SK-N-SH treated with all-trans-retinoic acid at 6 μM for 48 hours (cell line): ENCODE measurements around the gene RNF121.

Experiments used
- ATAC-seq: fragments of 200-7000 bp; cut with Tn5 transposase; 3 replicates; pipeline ENCODE4 v1.9.1; 2020; ENCODE audit warnings: mild to moderate bottlenecking, moderate library complexity
- ARNTL ChIP-seq: fragments of 450-650 bp; formaldehyde crosslinking; IDR thresholded peaks from 2 replicates; pipeline ENCODE4 v1.5.0; 2020; ENCODE audit warnings: low read depth, mild to moderate bottlenecking, moderate library complexity, borderline replicate concordance
- CSDC2 ChIP-seq: fragments of 250-450 bp; sonication (Bioruptor Pico); IDR thresholded peaks from 2 replicates; pipeline ENCODE4 v1.5.0; 2020; ENCODE audit warnings: mild to moderate bottlenecking, moderate library complexity
- ESRRG ChIP-seq: fragments of 250-450 bp; sonication (Bioruptor Pico); IDR thresholded peaks from 2 replicates; pipeline ENCODE4 v1.6.1; 2021; ENCODE audit warnings: mild to moderate bottlenecking
- GLIS3 ChIP-seq: fragments of 250-450 bp; sonication (Bioruptor Pico); IDR thresholded peaks from 2 replicates; pipeline ENCODE4 v1.5.0; 2020; ENCODE audit warnings: mild to moderate bottlenecking, moderate library complexity
- ISL1 ChIP-seq: fragments of 250-450 bp; sonication (Bioruptor Pico); IDR thresholded peaks from 2 replicates; pipeline ENCODE4 v2.1.2; 2022; ENCODE audit warnings: mild to moderate bottlenecking, moderate library complexity
- OSR1 ChIP-seq: fragments of 250-450 bp; sonication (Bioruptor Pico); IDR thresholded peaks from 2 replicates; pipeline ENCODE4 v1.8.0; 2022; ENCODE audit warnings: moderate library complexity, mild to moderate bottlenecking, inconsistent platforms
- PPARA ChIP-seq: fragments of 250-450 bp; sonication (Bioruptor Pico); IDR thresholded peaks from 2 replicates; pipeline ENCODE4 v1.5.0; 2020; ENCODE audit warnings: mild to moderate bottlenecking, borderline replicate concordance
- RARB ChIP-seq: fragments of 250-450 bp; sonication (Bioruptor Pico); IDR thresholded peaks from 2 replicates; pipeline ENCODE4 v1.8.0; 2021; ENCODE audit warnings: mild to moderate bottlenecking, moderate library complexity
- SNAI2 ChIP-seq: fragments of 250-450 bp; sonication (Bioruptor Pico); IDR thresholded peaks from 2 replicates; pipeline ENCODE4 v1.5.0; 2020; ENCODE audit warnings: mild to moderate bottlenecking, moderate library complexity
- TOX ChIP-seq: fragments of 250-450 bp; sonication (Bioruptor Pico); IDR thresholded peaks from 2 replicates; pipeline ENCODE4 v1.8.0; 2021; ENCODE audit warnings: mild to moderate bottlenecking, moderate library complexity, borderline replicate concordance
- ZC3H10 ChIP-seq: fragments of 250-450 bp; sonication (Bioruptor Pico); IDR thresholded peaks from 2 replicates; pipeline ENCODE4 v1.5.1; 2021; ENCODE audit warnings: mild to moderate bottlenecking, moderate library complexity
- ZFP3 ChIP-seq: fragments of 250-450 bp; sonication (Bioruptor Pico); IDR thresholded peaks from 2 replicates; pipeline ENCODE4 v1.5.0; 2020; ENCODE audit warnings: mild to moderate bottlenecking, moderate library complexity
- ZNF70 ChIP-seq: fragments of 450-650 bp; formaldehyde crosslinking; IDR thresholded peaks from 2 replicates; pipeline ENCODE4 v1.5.0; 2020; ENCODE audit warnings: mild to moderate bottlenecking, moderate library complexity
- TF ChIP-seq, protein P1 (sequence below): fragments of 250-450 bp; sonication (Bioruptor Pico); IDR thresholded peaks from 2 replicates; pipeline ENCODE4 v1.8.0; 2020; ENCODE audit warnings: mild to moderate bottlenecking, moderate library complexity, borderline replicate concordance
- TF ChIP-seq, protein P2 (sequence below): fragments of 250-450 bp; sonication (Bioruptor Pico); IDR thresholded peaks from 2 replicates; pipeline ENCODE4 v1.8.0; 2021; ENCODE audit warnings: low read depth, mild to moderate bottlenecking, moderate library complexity, borderline replicate concordance
- TF ChIP-seq, protein P3 (sequence below): fragments of 250-450 bp; sonication (Bioruptor Pico); IDR thresholded peaks from 2 replicates; pipeline ENCODE4 v1.5.1; 2020; ENCODE audit warnings: low read depth, mild to moderate bottlenecking, moderate library complexity
- TF ChIP-seq, protein P4 (sequence below): fragments of 250-450 bp; sonication (Bioruptor Pico); IDR thresholded peaks from 2 replicates; pipeline ENCODE4 v1.5.1; 2021; ENCODE audit warnings: mild to moderate bottlenecking, moderate library complexity
- TF ChIP-seq, protein P5 (sequence below): fragments of 250-450 bp; sonication (Bioruptor Pico); IDR thresholded peaks from 2 replicates; pipeline ENCODE4 v1.5.0; 2020; ENCODE audit warnings: mild to moderate bottlenecking, moderate library complexity

Gene RNF121

DNA sequence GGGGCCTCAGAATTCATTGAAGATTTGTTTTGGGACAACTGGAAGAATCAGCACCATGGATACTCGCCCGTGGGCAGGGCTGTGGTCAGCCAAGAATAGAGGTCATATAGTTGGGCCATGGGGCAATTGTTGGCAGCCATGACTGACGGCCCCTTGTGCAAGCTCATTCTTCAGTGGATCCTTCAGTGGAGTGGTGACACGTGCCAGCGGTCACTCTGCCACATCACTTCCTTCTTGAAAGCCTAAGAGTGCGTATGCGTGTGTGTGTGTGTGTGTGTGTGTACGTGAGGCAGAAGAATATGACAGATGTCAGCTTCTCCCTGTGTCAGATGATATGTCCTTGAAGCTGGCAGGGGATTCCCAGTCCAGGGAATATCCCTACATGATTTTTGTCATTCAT lies 68.1 kb downstream of the RNF121 start:
- no peak for TF ChIP-seq ZFP3 (CRISPR knock-in tag)
- no peak for TF ChIP-seq SNAI2 (CRISPR knock-in tag)
- no peak for TF ChIP-seq ISL1 (CRISPR knock-in tag)
- TF ChIP-seq PPARA (CRISPR knock-in tag), result no peak
- TF ChIP-seq, protein P1, sequence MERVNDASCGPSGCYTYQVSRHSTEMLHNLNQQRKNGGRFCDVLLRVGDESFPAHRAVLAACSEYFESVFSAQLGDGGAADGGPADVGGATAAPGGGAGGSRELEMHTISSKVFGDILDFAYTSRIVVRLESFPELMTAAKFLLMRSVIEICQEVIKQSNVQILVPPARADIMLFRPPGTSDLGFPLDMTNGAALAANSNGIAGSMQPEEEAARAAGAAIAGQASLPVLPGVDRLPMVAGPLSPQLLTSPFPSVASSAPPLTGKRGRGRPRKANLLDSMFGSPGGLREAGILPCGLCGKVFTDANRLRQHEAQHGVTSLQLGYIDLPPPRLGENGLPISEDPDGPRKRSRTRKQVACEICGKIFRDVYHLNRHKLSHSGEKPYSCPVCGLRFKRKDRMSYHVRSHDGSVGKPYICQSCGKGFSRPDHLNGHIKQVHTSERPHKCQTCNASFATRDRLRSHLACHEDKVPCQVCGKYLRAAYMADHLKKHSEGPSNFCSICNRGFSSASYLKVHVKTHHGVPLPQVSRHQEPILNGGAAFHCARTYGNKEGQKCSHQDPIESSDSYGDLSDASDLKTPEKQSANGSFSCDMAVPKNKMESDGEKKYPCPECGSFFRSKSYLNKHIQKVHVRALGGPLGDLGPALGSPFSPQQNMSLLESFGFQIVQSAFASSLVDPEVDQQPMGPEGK, result no peak
- no peak for TF ChIP-seq GLIS3
- TF ChIP-seq OSR1 (CRISPR knock-in tag), result no peak
- TF ChIP-seq, protein P2, sequence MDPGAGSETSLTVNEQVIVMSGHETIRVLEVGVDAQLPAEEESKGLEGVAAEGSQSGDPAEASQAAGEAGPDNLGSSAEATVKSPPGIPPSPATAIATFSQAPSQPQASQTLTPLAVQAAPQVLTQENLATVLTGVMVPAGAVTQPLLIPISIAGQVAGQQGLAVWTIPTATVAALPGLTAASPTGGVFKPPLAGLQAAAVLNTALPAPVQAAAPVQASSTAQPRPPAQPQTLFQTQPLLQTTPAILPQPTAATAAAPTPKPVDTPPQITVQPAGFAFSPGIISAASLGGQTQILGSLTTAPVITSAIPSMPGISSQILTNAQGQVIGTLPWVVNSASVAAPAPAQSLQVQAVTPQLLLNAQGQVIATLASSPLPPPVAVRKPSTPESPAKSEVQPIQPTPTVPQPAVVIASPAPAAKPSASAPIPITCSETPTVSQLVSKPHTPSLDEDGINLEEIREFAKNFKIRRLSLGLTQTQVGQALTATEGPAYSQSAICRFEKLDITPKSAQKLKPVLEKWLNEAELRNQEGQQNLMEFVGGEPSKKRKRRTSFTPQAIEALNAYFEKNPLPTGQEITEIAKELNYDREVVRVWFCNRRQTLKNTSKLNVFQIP, result no peak
- TF ChIP-seq RARB (CRISPR knock-in tag), result no peak
- TF ChIP-seq CSDC2 (CRISPR knock-in tag), result no peak
- no peak for TF ChIP-seq ARNTL (CRISPR knock-in tag)
- no peak for ATAC-seq

DNA sequence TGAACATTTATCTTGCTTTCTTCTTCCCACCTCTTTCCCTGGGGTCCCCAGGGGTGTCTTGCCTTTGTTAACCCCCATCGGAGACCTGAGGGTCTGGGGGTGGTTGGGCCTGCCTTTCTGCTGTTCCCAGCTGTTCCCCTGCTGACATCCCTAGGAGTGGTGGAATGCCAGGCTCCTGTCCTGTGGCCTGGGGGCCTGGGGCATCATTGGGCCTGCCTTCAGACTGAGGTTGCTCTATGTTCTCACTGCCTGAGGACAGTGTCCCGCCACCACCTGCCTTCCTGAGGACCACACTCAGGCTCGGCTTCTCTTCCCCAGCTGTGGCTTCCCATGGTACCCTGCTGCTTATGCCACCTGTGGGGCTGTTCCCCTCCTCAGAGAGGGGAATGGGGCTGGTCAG lies 68.7 kb downstream of the RNF121 start:
- TF ChIP-seq, protein P3, sequence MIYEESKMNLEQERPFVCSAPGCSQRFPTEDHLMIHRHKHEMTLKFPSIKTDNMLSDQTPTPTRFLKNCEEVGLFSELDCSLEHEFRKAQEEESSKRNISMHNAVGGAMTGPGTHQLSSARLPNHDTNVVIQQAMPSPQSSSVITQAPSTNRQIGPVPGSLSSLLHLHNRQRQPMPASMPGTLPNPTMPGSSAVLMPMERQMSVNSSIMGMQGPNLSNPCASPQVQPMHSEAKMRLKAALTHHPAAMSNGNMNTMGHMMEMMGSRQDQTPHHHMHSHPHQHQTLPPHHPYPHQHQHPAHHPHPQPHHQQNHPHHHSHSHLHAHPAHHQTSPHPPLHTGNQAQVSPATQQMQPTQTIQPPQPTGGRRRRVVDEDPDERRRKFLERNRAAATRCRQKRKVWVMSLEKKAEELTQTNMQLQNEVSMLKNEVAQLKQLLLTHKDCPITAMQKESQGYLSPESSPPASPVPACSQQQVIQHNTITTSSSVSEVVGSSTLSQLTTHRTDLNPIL (CRISPR knock-in tag), result no peak
- no peak for TF ChIP-seq CSDC2 (CRISPR knock-in tag)
- TF ChIP-seq, protein P4, sequence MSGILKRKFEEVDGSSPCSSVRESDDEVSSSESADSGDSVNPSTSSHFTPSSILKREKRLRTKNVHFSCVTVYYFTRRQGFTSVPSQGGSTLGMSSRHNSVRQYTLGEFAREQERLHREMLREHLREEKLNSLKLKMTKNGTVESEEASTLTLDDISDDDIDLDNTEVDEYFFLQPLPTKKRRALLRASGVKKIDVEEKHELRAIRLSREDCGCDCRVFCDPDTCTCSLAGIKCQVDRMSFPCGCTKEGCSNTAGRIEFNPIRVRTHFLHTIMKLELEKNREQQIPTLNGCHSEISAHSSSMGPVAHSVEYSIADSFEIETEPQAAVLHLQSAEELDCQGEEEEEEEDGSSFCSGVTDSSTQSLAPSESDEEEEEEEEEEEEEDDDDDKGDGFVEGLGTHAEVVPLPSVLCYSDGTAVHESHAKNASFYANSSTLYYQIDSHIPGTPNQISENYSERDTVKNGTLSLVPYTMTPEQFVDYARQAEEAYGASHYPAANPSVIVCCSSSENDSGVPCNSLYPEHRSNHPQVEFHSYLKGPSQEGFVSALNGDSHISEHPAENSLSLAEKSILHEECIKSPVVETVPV (CRISPR knock-in tag), result no peak
- no peak for TF ChIP-seq ARNTL (CRISPR knock-in tag)
- no peak for TF ChIP-seq RARB (CRISPR knock-in tag)
- no peak for TF ChIP-seq ZFP3 (CRISPR knock-in tag)
- TF ChIP-seq PPARA (CRISPR knock-in tag), result no peak
- TF ChIP-seq, protein P5, sequence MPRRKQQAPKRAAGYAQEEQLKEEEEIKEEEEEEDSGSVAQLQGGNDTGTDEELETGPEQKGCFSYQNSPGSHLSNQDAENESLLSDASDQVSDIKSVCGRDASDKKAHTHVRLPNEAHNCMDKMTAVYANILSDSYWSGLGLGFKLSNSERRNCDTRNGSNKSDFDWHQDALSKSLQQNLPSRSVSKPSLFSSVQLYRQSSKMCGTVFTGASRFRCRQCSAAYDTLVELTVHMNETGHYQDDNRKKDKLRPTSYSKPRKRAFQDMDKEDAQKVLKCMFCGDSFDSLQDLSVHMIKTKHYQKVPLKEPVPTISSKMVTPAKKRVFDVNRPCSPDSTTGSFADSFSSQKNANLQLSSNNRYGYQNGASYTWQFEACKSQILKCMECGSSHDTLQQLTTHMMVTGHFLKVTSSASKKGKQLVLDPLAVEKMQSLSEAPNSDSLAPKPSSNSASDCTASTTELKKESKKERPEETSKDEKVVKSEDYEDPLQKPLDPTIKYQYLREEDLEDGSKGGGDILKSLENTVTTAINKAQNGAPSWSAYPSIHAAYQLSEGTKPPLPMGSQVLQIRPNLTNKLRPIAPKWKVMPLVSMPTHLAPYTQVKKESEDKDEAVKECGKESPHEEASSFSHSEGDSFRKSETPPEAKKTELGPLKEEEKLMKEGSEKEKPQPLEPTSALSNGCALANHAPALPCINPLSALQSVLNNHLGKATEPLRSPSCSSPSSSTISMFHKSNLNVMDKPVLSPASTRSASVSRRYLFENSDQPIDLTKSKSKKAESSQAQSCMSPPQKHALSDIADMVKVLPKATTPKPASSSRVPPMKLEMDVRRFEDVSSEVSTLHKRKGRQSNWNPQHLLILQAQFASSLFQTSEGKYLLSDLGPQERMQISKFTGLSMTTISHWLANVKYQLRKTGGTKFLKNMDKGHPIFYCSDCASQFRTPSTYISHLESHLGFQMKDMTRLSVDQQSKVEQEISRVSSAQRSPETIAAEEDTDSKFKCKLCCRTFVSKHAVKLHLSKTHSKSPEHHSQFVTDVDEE (CRISPR knock-in tag), result no peak
- TF ChIP-seq ESRRG (CRISPR knock-in tag), result no peak
- no peak for TF ChIP-seq ZC3H10 (CRISPR knock-in tag)
- no peak for TF ChIP-seq TOX (CRISPR knock-in tag)
- TF ChIP-seq, protein P2, result no peak
- no peak for TF ChIP-seq ZNF70 (CRISPR knock-in tag)
- TF ChIP-seq, all 23 proteins: peak for 0
- ATAC-seq, result no peak

DNA sequence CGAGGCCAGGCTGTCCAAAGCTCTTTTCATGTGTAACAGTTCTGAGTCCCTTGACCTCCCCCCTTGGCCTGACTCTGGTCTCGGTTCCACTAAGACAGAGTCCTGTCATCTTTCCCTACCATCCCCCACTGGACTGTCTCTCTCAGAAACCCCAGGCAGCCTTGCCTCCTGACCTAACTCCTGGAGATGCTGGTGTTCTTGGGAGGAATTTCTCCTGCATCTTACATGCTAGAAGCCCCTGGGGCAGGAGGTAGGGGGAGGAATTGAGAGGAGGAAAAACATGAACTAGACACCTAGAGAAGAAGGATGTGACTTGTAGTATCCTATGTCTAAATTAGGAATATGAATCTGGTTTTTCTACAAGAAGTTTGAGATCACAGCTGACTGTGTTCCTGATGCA lies 69.2 kb downstream of the RNF121 start:
- no peak for ATAC-seq
- TF ChIP-seq OSR1 (CRISPR knock-in tag) (no peak), TOX (CRISPR knock-in tag) (no peak)
- TF ChIP-seq, protein P1, result no peak
- TF ChIP-seq, protein P4 (CRISPR knock-in tag), result no peak
